GM12875 (cell line): Measurements from ENCODE around the gene ELF1.

Experiments
- H3K4me3 ChIP-seq: one replicate; pipeline ENCODE4 v1.5.1; 2011; ENCODE audit warnings: low read depth, low read length, control low read depth
- TF ChIP-seq, protein P1 (sequence below): IDR thresholded peaks from 2 replicates; pipeline ENCODE4 v1.5.1; 2011; ENCODE audit warnings: low read depth, mild to moderate bottlenecking, control low read depth, inconsistent platforms, low read length, moderate library complexity, borderline replicate concordance; ENCODE audit not compliant: insufficient read depth

Gene ELF1

DNA sequence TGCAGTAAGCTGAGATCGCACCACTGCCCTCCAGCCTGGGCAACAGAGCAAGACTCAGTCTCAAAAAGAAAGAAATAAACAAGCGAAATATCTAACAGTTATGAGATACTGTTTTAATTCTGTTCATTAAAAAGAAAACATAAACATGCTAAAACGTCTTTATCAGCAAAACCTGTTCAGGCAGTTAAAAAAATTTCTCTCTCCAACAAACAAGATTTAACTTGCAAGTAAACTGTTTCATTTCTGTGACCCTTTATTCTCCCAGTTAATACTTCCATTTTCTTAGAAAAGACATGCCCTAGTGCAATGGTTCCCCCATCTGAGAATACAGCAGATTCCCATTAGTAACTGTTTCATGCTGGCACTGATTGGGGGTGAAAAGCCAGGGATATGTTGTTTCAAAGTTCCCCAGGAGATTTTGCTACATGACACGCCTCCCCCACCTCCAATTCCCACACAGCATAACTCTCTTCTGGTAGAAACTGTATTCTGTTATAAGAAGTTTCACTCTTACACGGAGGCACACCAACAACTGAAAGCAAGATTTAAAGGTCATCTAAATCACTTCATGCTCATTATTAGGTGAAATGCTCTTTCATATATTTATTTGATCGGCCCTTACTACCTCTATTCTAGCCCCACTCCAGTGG lies 24.4 kb downstream of the ELF1 start:
- no peak overlapping the region for H3K4me3 ChIP-seq
- TF ChIP-seq, protein P1, sequence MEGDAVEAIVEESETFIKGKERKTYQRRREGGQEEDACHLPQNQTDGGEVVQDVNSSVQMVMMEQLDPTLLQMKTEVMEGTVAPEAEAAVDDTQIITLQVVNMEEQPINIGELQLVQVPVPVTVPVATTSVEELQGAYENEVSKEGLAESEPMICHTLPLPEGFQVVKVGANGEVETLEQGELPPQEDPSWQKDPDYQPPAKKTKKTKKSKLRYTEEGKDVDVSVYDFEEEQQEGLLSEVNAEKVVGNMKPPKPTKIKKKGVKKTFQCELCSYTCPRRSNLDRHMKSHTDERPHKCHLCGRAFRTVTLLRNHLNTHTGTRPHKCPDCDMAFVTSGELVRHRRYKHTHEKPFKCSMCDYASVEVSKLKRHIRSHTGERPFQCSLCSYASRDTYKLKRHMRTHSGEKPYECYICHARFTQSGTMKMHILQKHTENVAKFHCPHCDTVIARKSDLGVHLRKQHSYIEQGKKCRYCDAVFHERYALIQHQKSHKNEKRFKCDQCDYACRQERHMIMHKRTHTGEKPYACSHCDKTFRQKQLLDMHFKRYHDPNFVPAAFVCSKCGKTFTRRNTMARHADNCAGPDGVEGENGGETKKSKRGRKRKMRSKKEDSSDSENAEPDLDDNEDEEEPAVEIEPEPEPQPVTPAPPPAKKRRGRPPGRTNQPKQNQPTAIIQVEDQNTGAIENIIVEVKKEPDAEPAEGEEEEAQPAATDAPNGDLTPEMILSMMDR: no peak

DNA sequence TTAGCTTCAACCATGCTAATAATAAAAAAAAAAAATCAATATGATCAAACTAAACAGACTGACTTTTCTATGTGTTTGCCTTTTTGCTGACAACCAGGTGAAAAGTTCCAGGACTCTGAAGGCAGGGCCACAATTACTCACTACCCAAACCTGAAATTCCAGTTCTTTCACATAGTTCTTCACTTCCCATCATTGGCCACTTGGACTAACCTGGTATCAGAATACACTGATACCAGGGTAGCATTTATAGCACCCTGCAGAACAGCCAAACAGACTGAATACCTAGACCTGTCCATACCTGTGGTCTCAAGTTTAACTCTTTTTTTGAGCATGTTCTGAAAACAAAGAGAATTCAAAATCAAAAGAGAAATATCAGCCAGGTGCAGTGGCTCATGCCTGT lies 25.1 kb downstream of the ELF1 start:
- TF ChIP-seq, protein P1: no peak
- H3K4me3 ChIP-seq: no peak overlapping the region

DNA sequence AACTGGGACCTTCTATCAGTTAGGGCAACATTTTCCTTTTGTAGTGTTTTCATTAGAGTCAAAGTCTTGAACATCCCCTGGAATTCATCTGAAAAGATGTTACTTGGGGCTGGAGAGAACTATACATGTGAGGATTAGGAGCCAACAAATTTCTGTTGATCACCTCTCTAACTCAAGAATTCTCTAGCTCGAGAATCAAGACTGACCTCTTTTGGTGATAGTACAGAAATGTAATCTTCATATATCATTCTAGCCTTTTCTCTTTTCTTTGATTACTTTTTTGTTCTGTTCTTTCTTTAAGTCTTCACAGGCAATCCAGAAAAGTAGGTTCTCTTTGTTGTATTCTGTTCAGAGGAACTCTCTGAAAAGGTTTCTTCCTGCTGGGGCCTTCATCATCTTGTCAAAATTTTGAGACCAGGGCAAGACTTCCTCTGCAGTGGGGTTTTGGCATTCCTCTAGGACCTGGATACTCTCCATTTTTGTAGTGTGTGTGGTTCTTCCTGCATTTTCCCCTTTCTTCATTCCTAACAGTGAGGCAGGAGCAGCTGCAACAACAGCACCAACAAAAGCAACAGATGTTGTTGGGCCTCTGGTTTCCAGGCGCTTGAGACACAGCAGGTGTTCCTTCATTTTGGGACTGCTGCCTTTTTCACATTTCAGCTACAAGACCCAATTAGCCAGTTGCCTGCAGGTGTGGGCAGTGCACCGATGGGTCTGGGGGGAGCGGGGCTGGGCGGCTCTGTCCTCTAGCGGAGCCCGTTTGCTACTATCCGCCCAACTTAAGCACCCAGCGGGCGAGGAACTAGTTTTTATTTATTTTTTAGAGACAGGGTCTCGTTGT lies 26.2 kb downstream of the ELF1 start:
- TF ChIP-seq, protein P1: no peak
- H3K4me3 ChIP-seq: no peak overlapping the region

DNA sequence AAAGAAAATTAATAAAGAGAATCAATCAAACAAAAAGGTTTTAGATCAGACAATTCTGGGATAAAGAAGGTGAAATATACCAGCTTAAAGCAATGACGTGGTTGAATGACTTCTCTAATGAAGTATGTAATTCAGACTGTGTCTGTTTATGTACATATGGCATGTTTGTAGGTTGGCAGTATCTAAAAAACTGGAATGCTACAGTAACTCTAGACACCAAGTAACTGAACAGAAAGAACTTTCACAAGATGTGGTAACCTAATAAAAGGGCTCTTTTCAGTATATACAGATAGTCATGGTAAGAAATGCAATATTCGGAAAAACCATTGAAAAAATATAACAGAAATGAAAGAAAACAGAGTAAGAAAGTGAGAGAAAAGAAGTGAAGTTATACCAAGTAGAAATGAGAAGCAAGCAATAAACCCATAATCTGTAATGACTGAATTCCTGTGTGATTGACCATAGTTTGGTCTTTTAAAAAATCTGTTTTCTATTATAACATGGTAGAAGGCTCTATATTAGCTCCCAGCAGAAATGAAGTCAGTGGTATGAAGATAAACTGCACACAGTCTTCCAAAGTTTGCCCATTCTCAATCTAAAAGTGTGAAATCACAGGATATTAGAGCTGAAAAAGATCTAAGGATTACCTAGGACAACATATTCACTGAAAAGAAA lies 31.4 kb downstream of the ELF1 start:
- TF ChIP-seq, protein P1: no peak
- no peak overlapping the region for H3K4me3 ChIP-seq

DNA sequence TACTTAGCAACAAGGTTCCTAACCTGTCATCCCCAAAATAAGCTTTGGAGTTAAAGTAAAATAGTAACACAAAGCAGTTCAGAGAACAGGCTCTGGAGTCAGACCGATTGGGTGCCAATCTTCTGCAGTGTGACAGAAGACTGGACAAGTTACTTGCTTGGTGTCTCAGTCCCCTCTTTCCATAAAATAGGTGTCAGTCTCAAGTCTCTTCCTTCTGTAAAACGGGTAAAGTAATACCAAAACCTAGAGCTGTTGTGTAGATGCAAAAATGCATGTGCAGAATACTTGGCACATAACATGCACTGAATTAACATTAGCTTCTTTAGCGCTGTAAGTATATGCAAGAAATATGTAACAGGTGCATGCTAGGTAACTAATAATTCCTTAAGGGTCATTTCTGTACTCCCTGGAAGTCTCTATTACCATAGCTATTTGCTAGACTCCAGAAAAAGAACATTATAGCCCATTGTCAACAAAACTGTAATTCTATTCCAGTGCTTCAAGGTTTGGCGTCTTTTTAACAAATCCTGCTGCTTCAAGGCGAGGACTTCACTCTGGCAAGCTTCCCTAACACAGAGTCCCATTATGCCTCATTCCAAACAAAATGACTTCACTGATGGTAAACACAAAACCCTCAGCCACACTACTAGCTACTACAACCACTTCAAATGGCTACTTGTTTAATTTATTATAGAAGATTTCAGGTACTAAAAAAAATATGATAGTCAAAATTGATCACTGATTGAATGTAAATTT lies 32.8 kb downstream of the ELF1 start:
- no peak overlapping the region for H3K4me3 ChIP-seq
- TF ChIP-seq, protein P1: no peak

DNA sequence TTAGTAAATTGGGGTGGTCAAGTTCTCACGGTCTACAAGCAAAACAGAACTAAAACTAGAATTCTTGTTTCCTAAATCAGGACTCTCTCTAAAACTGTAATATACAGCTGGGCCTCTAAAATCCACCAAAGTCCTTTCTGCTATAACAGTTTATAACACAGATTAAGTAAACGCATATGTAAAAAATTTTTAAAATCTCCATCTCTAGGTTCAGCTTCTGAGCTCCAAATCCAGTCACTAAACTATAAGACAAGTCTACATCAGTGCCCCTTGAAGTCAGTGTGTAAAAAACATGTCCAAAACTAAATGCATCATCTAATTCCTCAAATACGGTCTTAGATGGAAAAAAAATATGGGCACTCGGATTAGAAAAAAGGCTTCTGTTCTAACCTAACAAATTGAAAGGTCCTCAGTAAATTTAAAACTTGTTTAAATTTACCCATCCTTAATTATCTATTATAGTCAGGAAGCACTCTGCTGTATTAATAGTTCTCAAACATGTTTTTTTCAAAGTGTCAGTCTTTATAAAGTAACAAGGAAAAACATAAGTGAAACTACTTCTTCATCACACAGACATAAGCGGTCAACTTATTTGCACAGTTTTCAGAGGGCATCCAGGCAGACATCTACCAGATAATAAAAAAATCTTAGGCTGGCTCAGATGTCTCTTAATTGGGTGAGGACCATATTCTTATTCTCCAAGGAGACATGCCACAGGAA lies 33.6 kb downstream of the ELF1 start:
- H3K4me3 ChIP-seq: no peak overlapping the region
- TF ChIP-seq, protein P1: no peak
